ENCODE data around the gene AMPD2.

DNA sequence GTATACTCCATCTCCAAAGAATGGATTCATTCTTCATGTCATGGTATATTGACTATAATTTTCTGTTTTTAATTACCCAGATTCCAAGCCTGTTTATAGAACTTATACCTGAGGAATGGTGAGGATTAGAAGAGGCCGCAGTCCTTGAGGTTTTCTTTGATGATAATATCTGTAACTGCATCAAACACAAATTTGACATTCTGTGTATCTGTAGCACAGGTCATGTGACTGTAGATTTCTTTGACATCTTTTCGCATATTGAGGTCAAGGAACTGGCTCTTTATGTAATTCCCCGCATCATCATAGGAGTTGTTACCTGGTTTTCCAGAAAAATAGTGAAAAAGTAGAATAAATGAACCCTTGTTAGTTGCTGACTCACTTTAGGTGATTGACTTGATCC, 16.4 kb upstream of the AMPD2 start:
- TF ChIP-seq, protein P1, sequence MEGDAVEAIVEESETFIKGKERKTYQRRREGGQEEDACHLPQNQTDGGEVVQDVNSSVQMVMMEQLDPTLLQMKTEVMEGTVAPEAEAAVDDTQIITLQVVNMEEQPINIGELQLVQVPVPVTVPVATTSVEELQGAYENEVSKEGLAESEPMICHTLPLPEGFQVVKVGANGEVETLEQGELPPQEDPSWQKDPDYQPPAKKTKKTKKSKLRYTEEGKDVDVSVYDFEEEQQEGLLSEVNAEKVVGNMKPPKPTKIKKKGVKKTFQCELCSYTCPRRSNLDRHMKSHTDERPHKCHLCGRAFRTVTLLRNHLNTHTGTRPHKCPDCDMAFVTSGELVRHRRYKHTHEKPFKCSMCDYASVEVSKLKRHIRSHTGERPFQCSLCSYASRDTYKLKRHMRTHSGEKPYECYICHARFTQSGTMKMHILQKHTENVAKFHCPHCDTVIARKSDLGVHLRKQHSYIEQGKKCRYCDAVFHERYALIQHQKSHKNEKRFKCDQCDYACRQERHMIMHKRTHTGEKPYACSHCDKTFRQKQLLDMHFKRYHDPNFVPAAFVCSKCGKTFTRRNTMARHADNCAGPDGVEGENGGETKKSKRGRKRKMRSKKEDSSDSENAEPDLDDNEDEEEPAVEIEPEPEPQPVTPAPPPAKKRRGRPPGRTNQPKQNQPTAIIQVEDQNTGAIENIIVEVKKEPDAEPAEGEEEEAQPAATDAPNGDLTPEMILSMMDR (IDR thresholded peaks at IDR 0.05; ENCODE audit: low read depth, low read length, missing input control), result no peak
- TF ChIP-seq JUND (IDR thresholded peaks at IDR 0.05) (no peak), RXRA (IDR thresholded peaks at IDR 0.05) (no peak), FOXA1 (IDR thresholded peaks at IDR 0.05) (no peak)

Data from liver (tissue), 3 donors.